ENCODE measurements around the gene ARFIP1.

GRCh38 chr4:152945639-152946038, 165.9 kb downstream of the ARFIP1 start:
- TF ChIP-seq CTCF (IDR thresholded peaks at IDR 0.05): no peak
- no peak for TF ChIP-seq POLR2A (IDR thresholded peaks at IDR 0.05)
